ENCODE results near the gene RET.

DNA sequence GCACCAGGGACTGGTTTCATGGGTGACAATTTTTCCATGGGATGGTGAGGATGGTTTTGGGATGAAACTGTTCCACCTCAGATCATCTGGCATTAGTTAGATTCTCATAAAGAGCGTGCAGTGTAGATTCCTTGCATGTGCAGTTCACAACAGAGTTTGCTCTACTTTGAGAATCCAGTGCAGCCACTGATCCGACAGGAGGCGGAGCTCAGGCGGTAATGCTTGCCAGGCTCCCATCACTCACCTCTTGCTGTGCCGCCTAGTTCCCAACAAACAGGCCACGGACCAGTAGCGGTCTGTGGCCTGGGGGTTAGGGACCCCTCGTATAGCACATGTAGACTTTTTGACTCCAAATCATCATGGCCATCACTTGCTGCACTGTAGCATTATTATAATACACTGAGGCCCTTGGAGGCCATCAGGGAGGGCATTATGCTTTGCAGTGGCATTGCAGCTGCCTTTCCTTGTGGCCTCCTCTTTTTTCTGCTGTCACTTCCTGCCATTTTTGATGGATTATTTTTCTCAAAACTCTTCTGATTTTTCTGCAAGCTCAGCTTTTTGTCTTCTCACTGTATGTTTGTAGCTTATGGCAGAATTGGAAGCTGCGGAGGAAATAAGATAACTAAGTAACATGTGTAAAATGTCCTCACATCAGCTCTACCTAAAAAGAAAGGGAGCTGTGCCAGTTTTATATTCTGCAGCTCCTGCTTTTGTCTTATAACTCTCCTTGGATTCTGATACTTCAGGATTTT lies 79.9 kb downstream of the RET start:
- TF ChIP-seq, protein P1, sequence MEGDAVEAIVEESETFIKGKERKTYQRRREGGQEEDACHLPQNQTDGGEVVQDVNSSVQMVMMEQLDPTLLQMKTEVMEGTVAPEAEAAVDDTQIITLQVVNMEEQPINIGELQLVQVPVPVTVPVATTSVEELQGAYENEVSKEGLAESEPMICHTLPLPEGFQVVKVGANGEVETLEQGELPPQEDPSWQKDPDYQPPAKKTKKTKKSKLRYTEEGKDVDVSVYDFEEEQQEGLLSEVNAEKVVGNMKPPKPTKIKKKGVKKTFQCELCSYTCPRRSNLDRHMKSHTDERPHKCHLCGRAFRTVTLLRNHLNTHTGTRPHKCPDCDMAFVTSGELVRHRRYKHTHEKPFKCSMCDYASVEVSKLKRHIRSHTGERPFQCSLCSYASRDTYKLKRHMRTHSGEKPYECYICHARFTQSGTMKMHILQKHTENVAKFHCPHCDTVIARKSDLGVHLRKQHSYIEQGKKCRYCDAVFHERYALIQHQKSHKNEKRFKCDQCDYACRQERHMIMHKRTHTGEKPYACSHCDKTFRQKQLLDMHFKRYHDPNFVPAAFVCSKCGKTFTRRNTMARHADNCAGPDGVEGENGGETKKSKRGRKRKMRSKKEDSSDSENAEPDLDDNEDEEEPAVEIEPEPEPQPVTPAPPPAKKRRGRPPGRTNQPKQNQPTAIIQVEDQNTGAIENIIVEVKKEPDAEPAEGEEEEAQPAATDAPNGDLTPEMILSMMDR (conservative IDR thresholded peaks at IDR 0.05; ENCODE audit: low read depth, low read length), result no peak
- TF ChIP-seq EZH2 (IDR thresholded peaks at IDR 0.05; ENCODE audit: borderline replicate concordance, low read depth, low read length, poor library complexity, severe bottlenecking), result no peak
